IMR-90 (cell line): ENCODE results near the gene ZNF134. TPM values are rescaled to one million over a fixed set of nuclear protein-coding genes. Genes with fewer than 3 reads are reported as not detected.

Experiments
- ATAC-seq: fragments of 200-7000 bp; cut with Tn5 transposase; 2 replicates; pipeline ENCODE4 v1.9.1; 2020; ENCODE audit warnings: low read depth, mild to moderate bottlenecking, moderate library complexity
- BruUV-seq: library from RNA; stranded (reverse); fragments of 400-500 nt; replicated peaks from 2 replicates; lab custom pipeline; 2021; lab: Mats Ljungman, UMichigan
- CTCF ChIA-PET: fragments of 300-600 bp; formaldehyde crosslinking; extraction: SDS; loops from one replicate; lab custom pipeline; 2021; ENCODE audit warnings: antibody characterized with exemption; lab: Yijun Ruan, JAX
- POLR2A ChIA-PET: fragments of 300-600 bp; sonication (Branson Sonifier 250); formaldehyde crosslinking; loops from one replicate; lab custom pipeline; 2022; ENCODE audit warnings: antibody characterized with exemption; ENCODE audit not compliant: unreplicated experiment; lab: Charles Lee
- DNase-seq: peaks from one replicate; pipeline ENCODE4 v3.0.0; 2013
- H2AFZ ChIP-seq: replicated peaks from 2 replicates; pipeline ENCODE3; 2013; ENCODE audit warnings: low read length, mild to moderate bottlenecking; ENCODE audit not compliant: poor library complexity
- H2AK5ac ChIP-seq: 2 replicates; pipeline ENCODE4 v1.6.1; 2013; ENCODE audit warnings: low read depth, low read length, inconsistent platforms
- H2AK9ac ChIP-seq: replicated peaks from 2 replicates; pipeline ENCODE3; 2013; ENCODE audit warnings: mild to moderate bottlenecking, low read depth, low read length, moderate library complexity; ENCODE audit not compliant: poor library complexity
- H2BK120ac ChIP-seq: 2 replicates; pipeline ENCODE4 v1.6.1; 2013; ENCODE audit warnings: low read depth, low read length, inconsistent platforms
- H2BK15ac ChIP-seq: 3 replicates; pipeline ENCODE4 v1.6.1; 2013; ENCODE audit warnings: low read depth, low read length, inconsistent platforms
- H2BK20ac ChIP-seq: 2 replicates; pipeline ENCODE4 v1.6.1; 2013; ENCODE audit warnings: low read depth, mild to moderate bottlenecking, inconsistent platforms, low read length, moderate library complexity
- H2BK5ac ChIP-seq: 2 replicates; pipeline ENCODE4 v1.6.1; 2013; ENCODE audit warnings: mild to moderate bottlenecking, low read depth, low read length, inconsistent platforms; ENCODE audit not compliant: poor library complexity, severe bottlenecking
- H3K14ac ChIP-seq: replicated peaks from 2 replicates; pipeline ENCODE4 v1.6.1; 2013; ENCODE audit warnings: low read depth, low read length, inconsistent platforms
- H3K18ac ChIP-seq: 2 replicates; pipeline ENCODE4 v1.6.1; 2013; ENCODE audit warnings: low read depth, low read length, control low read depth
- H3K23ac ChIP-seq: 2 replicates; pipeline ENCODE4 v1.6.1; 2013; ENCODE audit warnings: low read depth, low read length, inconsistent platforms
- H3K27ac ChIP-seq: 2 replicates; pipeline ENCODE4 v1.5.1; 2013; ENCODE audit warnings: mild to moderate bottlenecking, control low read depth, low read length; ENCODE audit not compliant: insufficient read depth
- H3K27me3 ChIP-seq: 2 replicates; pipeline ENCODE4 v1.6.1; 2013; ENCODE audit warnings: low read length; ENCODE audit not compliant: control insufficient read depth, insufficient read depth
- H3K36me3 ChIP-seq: 2 replicates; pipeline ENCODE4 v1.6.1; 2013; ENCODE audit warnings: low read length, mixed read lengths; ENCODE audit not compliant: control insufficient read depth, insufficient read depth
- H3K4ac ChIP-seq: 2 replicates; pipeline ENCODE4 v1.6.1; 2013; ENCODE audit warnings: low read depth, low read length, inconsistent platforms
- H3K4me1 ChIP-seq: 2 replicates; pipeline ENCODE4 v1.6.1; 2013; ENCODE audit warnings: low read length, mixed read lengths; ENCODE audit not compliant: control insufficient read depth, insufficient read depth
- H3K4me2 ChIP-seq: 2 replicates; pipeline ENCODE4 v1.6.1; 2013; ENCODE audit warnings: low read depth, mild to moderate bottlenecking, control low read depth, low read length, moderate library complexity
- H3K4me3 ChIP-seq: 2 replicates; pipeline ENCODE4 v1.5.1; 2013; ENCODE audit warnings: low read depth, mild to moderate bottlenecking, control low read depth, low read length, moderate library complexity; ENCODE audit not compliant: insufficient read depth
- H3K56ac ChIP-seq: 2 replicates; pipeline ENCODE4 v1.6.1; 2013; ENCODE audit warnings: low read length, inconsistent platforms; ENCODE audit not compliant: insufficient read depth; ENCODE audit errors: extremely low read depth
- H3K79me1 ChIP-seq, 2 experiments: 2 replicates each; pipeline ENCODE4 v1.6.1; 2013; ENCODE audit warnings: low read length in 2 of 2, inconsistent platforms in 1 of 2, low read depth in 1 of 2
- H3K9ac ChIP-seq: 2 replicates; pipeline ENCODE4 v1.6.1; 2013; ENCODE audit warnings: low read depth, low read length, control low read depth
- H3K9me1 ChIP-seq: 2 replicates; pipeline ENCODE4 v1.6.1; 2013; ENCODE audit warnings: low read length, inconsistent platforms; ENCODE audit not compliant: insufficient read depth
- H3K9me3 ChIP-seq: 2 replicates; pipeline ENCODE4 v1.6.1; 2013; ENCODE audit warnings: low read length; ENCODE audit not compliant: control insufficient read depth, insufficient read depth
- H4K20me1 ChIP-seq: 2 replicates; pipeline ENCODE4 v1.6.1; 2013; ENCODE audit warnings: low read length, inconsistent platforms; ENCODE audit not compliant: insufficient read depth
- H4K5ac ChIP-seq: 2 replicates; pipeline ENCODE4 v1.6.1; 2013; ENCODE audit warnings: mild to moderate bottlenecking, low read depth, low read length, control low read depth
- H4K8ac ChIP-seq, 2 experiments: 2 replicates each; pipeline ENCODE4 v1.6.1; 2013; ENCODE audit warnings: low read depth in 2 of 2, low read length in 2 of 2, control low read depth in 1 of 2, inconsistent platforms in 1 of 2
- H4K91ac ChIP-seq: 2 replicates; pipeline ENCODE4 v1.6.1; 2013; ENCODE audit warnings: low read depth, low read length, inconsistent platforms; ENCODE audit not compliant: insufficient read depth
- CTCF ChIP-seq: conservative IDR thresholded peaks from 2 replicates; pipeline ENCODE4 v1.5.1; 2012; ENCODE audit warnings: mild to moderate bottlenecking, low read depth, low read length, improper control_type of control experiment
- RAD21 ChIP-seq: IDR thresholded peaks from 2 replicates; pipeline ENCODE4 v1.6.1; 2012; ENCODE audit warnings: low read length, improper control_type of control experiment
- WGBS, 2 experiments: methylation state at CpG; one replicate each; pipeline versions ENCODE4 v1.1.5 to v1.1.7; 2013; ENCODE audit warnings: missing lambda C conversion rate in 2 of 2; ENCODE audit not compliant: insufficient read length in 1 of 2; ENCODE audit errors: extremely low coverage in 2 of 2; 5-methylcytosine and 5-hydroxymethylcytosine counted together
- dilution Hi-C: fragments of 300-500 bp; cut with HindIII; formaldehyde crosslinking; loops from one replicate; pipeline ENCODE4 v1.14.3; 2018; ENCODE audit warnings: low sequenced_read_pairs; ENCODE audit not compliant: unreplicated experiment
- in situ Hi-C: fragments of 300-500 bp; cut with MboI; formaldehyde crosslinking; loops from 3 replicates; pipeline ENCODE4 v1.14.3; 2019; ENCODE audit warnings: low sequenced_read_pairs, inconsistent platforms, mixed read lengths
- intact Hi-C: fragments of 100-400 bp; cut with micrococcal nuclease; formaldehyde crosslinking; loops from 2 replicates; pipeline ENCODE4 v1.10.0; 2022
- polyA plus RNA-seq, 3 experiments: library from polyadenylated mRNA; depleted of rRNA; stranded (reverse); fragments of >200 nt; gene quantifications; 2 replicates each; pipeline ENCODE4 v1.2.3, GENCODE V29; 2012; ENCODE audit warnings: low replicate concordance in 1 of 3
- total RNA-seq: library from RNA; depleted of rRNA; stranded (reverse); fragments of >200 nt; gene quantifications from 2 replicates; pipeline ENCODE4 v1.2.3, GENCODE V29; 2012

The ZNF134 gene
- total and polyA plus RNA-seq, 2 of the 4 experiments (the other 2 are of a cell fraction) = 6.2 to 31.0 TPM

GRCh38 chr19:57653689-57654088, 39.6 kb downstream of the ZNF134 start:
- TF ChIP-seq RAD21 (no peak), CTCF (no peak)
- Histone ChIP-seq H2BK20ac (no peak overlapping the region), H2BK5ac (no peak overlapping the region), H3K56ac (no peak overlapping the region), H3K4me3 (no peak overlapping the region), H3K9me3 (peaks cover 9% of the 10 kb centered on the region), H3K27me3 (no peaks in the 10 kb centered on the region), H2AK5ac (no peak overlapping the region), H2BK120ac (no peak overlapping the region), H3K23ac (no peak overlapping the region), H3K9me1 (no peaks in the 10 kb centered on the region), H4K91ac (no peak overlapping the region), H2AK9ac (no peak overlapping the region), H2BK15ac (no peak overlapping the region), H3K4me2 (no peak overlapping the region), H4K8ac (no peak overlapping the region), H2AFZ (no peak overlapping the region), H3K36me3 (no peaks in the 10 kb centered on the region), H4K5ac (no peak overlapping the region), H3K18ac (no peak overlapping the region), H3K9ac (no peak overlapping the region), H3K4ac (no peak overlapping the region), H3K79me1 (no peaks in the 10 kb centered on the region), H3K14ac (no peak overlapping the region), H4K20me1 (no peaks in the 10 kb centered on the region), H3K4me1 (no peaks in the 10 kb centered on the region), H3K27ac (no peak overlapping the region)
- in situ Hi-C loops = no loop called here
- WGBS, 2 experiments = no CpG with 5 or more reads among the region's 2 CpGs
- intact Hi-C loops = no loop called here
- DNase-seq (no peak), ATAC-seq (no peak)
- ChIA-PET POLR2A (no interaction called here), CTCF (no interaction called here)
- dilution Hi-C loops = no loop called here
- BruUV-seq = no TSS peak
